WTC11 (cell line): ENCODE results near the gene KANK4. TPM values are rescaled to one million over a fixed set of nuclear protein-coding genes. Genes with fewer than 3 reads are reported as not detected.

ENCODE experiments used
- ATAC-seq: fragments of 200-7000 bp; cut with Tn5 transposase; 2 replicates; pipeline ENCODE4 v1.10.0; 2021; ENCODE audit warnings: mild to moderate bottlenecking, moderate library complexity
- CTCF ChIA-PET: fragments of 300-600 bp; sonication (Branson Sonifier 250); formaldehyde crosslinking; loops from one replicate; lab custom pipeline; 2021; ENCODE audit warnings: antibody characterized with exemption; lab: Charles Lee
- POLR2A ChIA-PET: fragments of 350-600 bp; sonication (Branson Sonifier 250); formaldehyde crosslinking; loops from one replicate; lab custom pipeline; 2021; ENCODE audit warnings: antibody characterized with exemption; lab: Charles Lee
- DNase-seq: peaks from one replicate; pipeline ENCODE4 v3.0.0; 2021; ENCODE audit warnings: low spot score
- H3K27ac Mint-ChIP-seq: 2 replicates; pipeline ENCODE4 v1.8.0; 2021; ENCODE audit warnings: mixed read lengths
- H3K27me3 Mint-ChIP-seq: 2 replicates; pipeline ENCODE4 v1.8.0; 2021; ENCODE audit warnings: low read depth, mild to moderate bottlenecking, moderate library complexity, mixed read lengths
- H3K36me3 Mint-ChIP-seq: 2 replicates; pipeline ENCODE4 v1.8.0; 2021; ENCODE audit warnings: mixed read lengths
- H3K4me1 Mint-ChIP-seq: 2 replicates; pipeline ENCODE4 v1.8.0; 2022; ENCODE audit warnings: mixed read lengths
- H3K4me3 Mint-ChIP-seq: 2 replicates; pipeline ENCODE4 v1.8.0; 2021; ENCODE audit warnings: mild to moderate bottlenecking, moderate library complexity, mixed read lengths
- H3K9me3 Mint-ChIP-seq: 2 replicates; pipeline ENCODE4 v1.8.0; 2021; ENCODE audit warnings: mixed read lengths
- ATF1 ChIP-seq: sonication (generic); formaldehyde crosslinking; IDR thresholded peaks from 2 replicates; pipeline ENCODE4 v1.8.1; 2023; ENCODE audit warnings: mild to moderate bottlenecking, moderate library complexity, missing genetic modification reagents
- ATF6 ChIP-seq: sonication (generic); formaldehyde crosslinking; IDR thresholded peaks from 2 replicates; pipeline ENCODE4 v1.8.1; 2023; ENCODE audit warnings: mild to moderate bottlenecking, missing genetic modification reagents
- ELF4 ChIP-seq: sonication (generic); formaldehyde crosslinking; IDR thresholded peaks from 2 replicates; pipeline ENCODE4 v1.8.1; 2022; ENCODE audit warnings: low read depth, mild to moderate bottlenecking, moderate library complexity, missing genetic modification reagents
- FOXJ3 ChIP-seq: sonication (generic); formaldehyde crosslinking; IDR thresholded peaks from 2 replicates; pipeline ENCODE4 v1.9.0; 2021; ENCODE audit warnings: missing genetic modification reagents, mild to moderate bottlenecking, borderline replicate concordance
- GRHL2 ChIP-seq: fragments of 250-450 bp; sonication (Bioruptor Pico); IDR thresholded peaks from 2 replicates; pipeline ENCODE4 v1.8.0; 2022; ENCODE audit warnings: mild to moderate bottlenecking, moderate library complexity; ENCODE audit not compliant: insufficient replicate concordance, severe bottlenecking
- GTF2I ChIP-seq: fragments of 250-450 bp; sonication (Bioruptor Pico); conservative IDR thresholded peaks from 2 replicates; pipeline ENCODE4 v1.4.0; 2021; ENCODE audit warnings: mild to moderate bottlenecking
- HMGA2 ChIP-seq: fragments of 250-450 bp; sonication (Bioruptor Pico); IDR thresholded peaks from 2 replicates; pipeline ENCODE4 v1.4.0; 2021; ENCODE audit warnings: mild to moderate bottlenecking, moderate library complexity
- JUN ChIP-seq: sonication (generic); formaldehyde crosslinking; IDR thresholded peaks from 2 replicates; pipeline ENCODE4 v1.8.0; 2023; ENCODE audit warnings: mild to moderate bottlenecking, missing genetic modification reagents
- MLX ChIP-seq: sonication (generic); formaldehyde crosslinking; IDR thresholded peaks from 2 replicates; pipeline ENCODE4 v1.8.1; 2023; ENCODE audit warnings: mild to moderate bottlenecking, missing genetic modification reagents, moderate library complexity
- MYBL2 ChIP-seq: sonication (generic); formaldehyde crosslinking; IDR thresholded peaks from 2 replicates; pipeline ENCODE4 v1.8.1; 2023; ENCODE audit warnings: mild to moderate bottlenecking, moderate library complexity, missing genetic modification reagents
- NFYB ChIP-seq: sonication (generic); formaldehyde crosslinking; conservative IDR thresholded peaks from 2 replicates; pipeline ENCODE4 v1.8.0; 2022; ENCODE audit warnings: low read depth, missing genetic modification reagents
- NR1H2 ChIP-seq: sonication (generic); formaldehyde crosslinking; IDR thresholded peaks from 2 replicates; pipeline ENCODE4 v1.9.0; 2021; ENCODE audit warnings: mild to moderate bottlenecking, moderate library complexity, missing genetic modification reagents
- PRRX2 ChIP-seq: fragments of 250-450 bp; sonication (Bioruptor Pico); IDR thresholded peaks from 2 replicates; pipeline ENCODE4 v1.8.0; 2021; ENCODE audit warnings: mild to moderate bottlenecking
- TEAD4 ChIP-seq: sonication (generic); formaldehyde crosslinking; IDR thresholded peaks from 2 replicates; pipeline ENCODE4 v1.8.0; 2022; ENCODE audit warnings: mild to moderate bottlenecking, missing genetic modification reagents
- ZNF263 ChIP-seq: sonication (generic); formaldehyde crosslinking; IDR thresholded peaks from 2 replicates; pipeline ENCODE4 v1.8.1; 2022; ENCODE audit warnings: low read depth, mild to moderate bottlenecking, moderate library complexity, missing genetic modification reagents
- ZSCAN18 ChIP-seq: fragments of 250-450 bp; sonication (Bioruptor Pico); IDR thresholded peaks from 2 replicates; pipeline ENCODE4 v2.1.2; 2022; ENCODE audit warnings: mild to moderate bottlenecking, moderate library complexity
- total RNA-seq: library from RNA; stranded (reverse); gene quantifications from 3 replicates; pipeline ENCODE4 v1.2.3, GENCODE V29; 2021

The KANK4 gene
- total RNA-seq, 1 experiment from 2014 or later, result 0.35 TPM

GRCh38 chr1:62314454-62315350, 4.5 kb downstream of the KANK4 start:
- H3K36me3 Mint-ChIP-seq, result no peaks in the 10 kb centered on the region
- no peak overlapping the region for H3K27ac Mint-ChIP-seq
- ATAC-seq (no peak), DNase-seq (no peak)
- H3K4me1 Mint-ChIP-seq, result peaks cover 10% of the 10 kb centered on the region
- no peaks in the 10 kb centered on the region for H3K9me3 Mint-ChIP-seq
- no peak overlapping the region for H3K4me3 Mint-ChIP-seq
- TF ChIP-seq ZSCAN18 (CRISPR knock-in tag) (no peak), HMGA2 (CRISPR knock-in tag) (no peak), ATF1 (CRISPR knock-in tag) (no peak), PRRX2 (CRISPR knock-in tag) (no peak), ELF4 (no peak), MYBL2 (CRISPR knock-in tag) (no peak)
- peaks cover 53% of the 10 kb centered on the region for H3K27me3 Mint-ChIP-seq
- ChIA-PET CTCF (no interaction called here), POLR2A (no interaction called here)

- POLR2A ChIA-PET, result no interaction called here
- no peaks in the 10 kb centered on the region for H3K9me3 Mint-ChIP-seq
- no peak for ATAC-seq
- peaks cover 8% of the 10 kb centered on the region for H3K4me1 Mint-ChIP-seq
- no peak overlapping the region for H3K27ac Mint-ChIP-seq
- peaks cover 43% of the 10 kb centered on the region for H3K27me3 Mint-ChIP-seq
- TF ChIP-seq NFYB (CRISPR knock-in tag), result no peak
- TF ChIP-seq TEAD4, result no peak
- TF ChIP-seq ELF4, result no peak
- DNase-seq, result no peak
- H3K4me3 Mint-ChIP-seq, result no peak overlapping the region
- no peaks in the 10 kb centered on the region for H3K36me3 Mint-ChIP-seq
- CTCF ChIA-PET, result interaction anchor here (1.7 to 2.4 kb wide), 2 partner anchors 19 to 27 kb away, joined by 6 to 7 read pairs; no protein-coding TSS in a partner anchor
Measured at GRCh38 chr1:62312698-62313097, 6.5 kb downstream of the KANK4 start.

DNA sequence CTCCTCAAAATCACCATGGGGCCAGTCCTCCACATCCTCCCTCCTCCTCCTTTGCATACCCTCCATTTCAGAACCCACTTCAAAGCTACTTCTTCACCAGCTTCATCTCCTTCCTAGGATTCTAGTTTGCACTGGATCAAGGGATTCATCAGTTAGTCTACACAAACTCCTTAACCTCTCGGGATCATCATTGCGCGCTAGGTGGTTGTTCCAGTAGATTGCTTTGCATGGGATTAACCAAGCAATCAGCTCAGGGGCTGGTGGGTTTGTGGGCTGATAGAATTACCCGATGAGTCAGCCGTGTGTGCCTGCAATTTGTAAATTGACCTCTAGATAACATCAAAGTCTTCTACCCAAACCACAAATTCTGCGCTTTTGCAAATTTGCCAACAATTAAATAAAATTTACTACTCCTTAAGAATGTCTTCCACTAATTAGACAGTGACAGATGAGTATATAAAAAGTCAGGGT, 7.7 kb downstream of the KANK4 start:
- Mint-ChIP-seq H3K36me3 (no peaks in the 10 kb centered on the region), H3K9me3 (no peaks in the 10 kb centered on the region), H3K27me3 (peaks cover 31% of the 10 kb centered on the region), H3K4me3 (no peak overlapping the region), H3K4me1 (peaks cover 8% of the 10 kb centered on the region), H3K27ac (no peak overlapping the region)
- DNase-seq (no peak), ATAC-seq (peak; percentile 44; the same call in 1 of the 2 replicates)
- ChIA-PET CTCF (interaction anchor here (0.8 to 2.4 kb wide), 5 partner anchors 17 to 97 kb away, joined by 3 to 7 read pairs (median 3); no protein-coding TSS in a partner anchor), POLR2A (no interaction called here)
- TF ChIP-seq MLX (CRISPR knock-in tag) (no peak), ZNF263 (peak; percentile 57; the same call in 1 of the 2 replicates), GRHL2 (CRISPR knock-in tag) (no peak)

DNA sequence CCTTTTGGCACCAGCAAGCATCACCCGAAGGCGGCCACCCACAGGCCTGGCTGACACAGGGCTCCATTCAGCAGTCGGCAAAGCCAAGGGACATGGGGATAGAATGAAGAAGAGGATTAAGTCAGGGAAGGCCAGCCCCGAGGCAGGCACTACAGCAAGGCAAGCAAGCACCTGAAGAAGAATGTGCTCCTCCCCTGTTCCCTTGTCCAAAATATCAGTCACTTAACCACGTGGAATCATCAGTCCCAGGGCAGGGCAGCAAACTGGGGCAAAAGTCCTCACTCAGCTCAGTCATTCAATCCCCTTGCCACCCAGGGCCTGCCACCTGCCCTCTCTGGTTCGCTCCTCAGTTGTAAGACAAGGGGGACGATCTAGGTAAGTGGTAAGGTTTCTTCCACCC, 9.3 kb downstream of the KANK4 start:
- Mint-ChIP-seq H3K36me3 (no peaks in the 10 kb centered on the region), H3K9me3 (no peaks in the 10 kb centered on the region), H3K27me3 (peaks cover 16% of the 10 kb centered on the region), H3K27ac (no peak overlapping the region), H3K4me3 (no peak overlapping the region), H3K4me1 (peaks cover 8% of the 10 kb centered on the region)
- POLR2A ChIA-PET, result no interaction called here
- CTCF ChIA-PET, result interaction anchor here (1.5 kb wide), 1 partner anchor 96 kb away, joined by 3 read pairs; no protein-coding TSS in a partner anchor
- no peak for DNase-seq
- TF ChIP-seq JUN (CRISPR knock-in tag) (no peak), NR1H2 (CRISPR knock-in tag) (no peak), GTF2I (CRISPR knock-in tag) (no peak)
- ATAC-seq, result no peak

DNA sequence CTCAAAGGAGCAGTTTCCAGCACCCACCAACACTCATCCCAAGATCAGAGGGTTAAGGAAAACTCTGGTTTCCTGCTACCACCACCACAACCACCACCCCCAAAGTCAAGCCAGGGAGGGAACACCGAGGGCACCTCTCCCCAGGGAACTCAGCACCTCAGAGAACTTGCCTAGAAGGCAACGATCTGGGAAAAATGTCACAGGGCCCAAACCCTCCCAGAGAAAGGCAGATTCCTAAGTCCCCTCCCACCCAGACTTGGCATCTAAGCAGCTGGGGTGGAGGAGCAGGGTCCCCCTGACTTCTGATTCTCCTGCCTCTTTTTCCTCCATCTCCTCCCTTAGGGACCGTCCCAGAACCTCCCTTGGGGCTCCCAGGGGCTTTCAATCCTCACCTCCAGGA, 10.6 kb downstream of the KANK4 start:
- DNase-seq (no peak), ATAC-seq (no peak)
- Mint-ChIP-seq H3K36me3 (no peaks in the 10 kb centered on the region), H3K9me3 (no peaks in the 10 kb centered on the region), H3K4me1 (peaks cover 12% of the 10 kb centered on the region), H3K4me3 (no peak overlapping the region), H3K27me3 (peaks cover 16% of the 10 kb centered on the region), H3K27ac (no peak overlapping the region)
- ChIA-PET CTCF (interaction anchor here (0.6 kb wide), 1 partner anchor 133 kb away, joined by 3 read pairs; no protein-coding TSS in a partner anchor), POLR2A (no interaction called here)
- TF ChIP-seq ATF6 (no peak), NFYB (CRISPR knock-in tag) (no peak), FOXJ3 (CRISPR knock-in tag) (no peak), ZSCAN18 (CRISPR knock-in tag) (no peak), HMGA2 (CRISPR knock-in tag) (no peak), MYBL2 (CRISPR knock-in tag) (no peak)
